ENCODE measurements around the gene PRDM12. TPM values are rescaled to one million over a fixed set of nuclear protein-coding genes. Genes with fewer than 3 reads are reported as not detected.

Gene PRDM12
- total and polyA plus RNA-seq, 2 of the 8 experiments (the other 6 are each of a cell fraction or from before 2014, with no cell fraction given): 0.14 to 0.22 TPM

GRCh38 chr9:130696996-130697395 is 32.6 kb downstream of the PRDM12 start (continued):
- TF ChIP-seq POLR2AphosphoS5 (IDR thresholded peaks at IDR 0.05; ENCODE audit: low read depth, low read length) (no peak), BACH1 (IDR thresholded peaks at IDR 0.05; ENCODE audit: low read length) (no peak), CBX5 (IDR thresholded peaks at IDR 0.05; ENCODE audit: low read depth, low read length) (no peak), KDM1A (IDR thresholded peaks at IDR 0.05; ENCODE audit: borderline replicate concordance, low read length) (no peak), RBBP5 (IDR thresholded peaks at IDR 0.05; ENCODE audit: borderline replicate concordance, low read depth, low read length) (no peak)
